Aorta (tissue), 5 donors: ENCODE measurements around the gene SLC4A5. TPM values are rescaled to one million over a fixed set of nuclear protein-coding genes. Genes with fewer than 3 reads are reported as not detected.
"Not testable (repeated sequence)": the region's sequence is repeated elsewhere in the genome, so short reads cannot be mapped to it uniquely, and the experiment has no call there.

Experiments
- ATAC-seq: fragments of 200-7000 bp; cut with Tn5 transposase; one replicate; pipeline ENCODE4 v1.9.1; 2022; ENCODE audit warnings: moderate library complexity; ENCODE audit not compliant: low FRiP score
- DNase-seq, 2 donors: peaks; one replicate each; pipeline ENCODE4 v3.0.0-alpha.2; 2020
- H3K27ac ChIP-seq, 2 donors: one replicate each; pipeline ENCODE4 v1.5.1; 2013; ENCODE audit warnings: low read length in 2 of 2, mild to moderate bottlenecking in 2 of 2, moderate library complexity in 2 of 2, control low read depth in 1 of 2, inconsistent platforms in 1 of 2, low read depth in 1 of 2
- H3K27me3 ChIP-seq, 2 donors: one replicate each; pipeline ENCODE4 v1.6.1; 2013; ENCODE audit warnings: control low read depth in 1 of 2, low read length in 1 of 2, mild to moderate bottlenecking in 1 of 2, moderate library complexity in 1 of 2; ENCODE audit not compliant: insufficient read depth in 2 of 2, control insufficient read depth in 1 of 2
- H3K36me3 ChIP-seq, 2 donors: one replicate each; pipeline ENCODE4 v1.6.1; 2013; ENCODE audit warnings: control low read depth in 1 of 2, low read length in 1 of 2, mild to moderate bottlenecking in 1 of 2; ENCODE audit not compliant: insufficient read depth in 2 of 2, control insufficient read depth in 1 of 2
- H3K4me1 ChIP-seq, 2 donors: one replicate each; pipeline ENCODE4 v1.6.1; 2013; ENCODE audit warnings: low read length in 2 of 2, control low read depth in 1 of 2, mild to moderate bottlenecking in 1 of 2, moderate library complexity in 1 of 2; ENCODE audit not compliant: insufficient read depth in 2 of 2, control insufficient read depth in 1 of 2
- H3K4me3 ChIP-seq, 2 donors: one replicate each; pipeline ENCODE4 v1.5.1; 2013; ENCODE audit warnings: low read length in 2 of 2, control low read depth in 1 of 2, mild to moderate bottlenecking in 1 of 2
- H3K9me3 ChIP-seq: one replicate; pipeline ENCODE4 v1.6.1; 2013; ENCODE audit warnings: mild to moderate bottlenecking, low read length; ENCODE audit not compliant: control insufficient read depth
- WGBS, 2 donors: extraction: QIAGEN DNeasy Blood & Tissue Kit; methylation state at CpG; one replicate each; pipeline ENCODE4 v1.1.7; 2013; 5-methylcytosine and 5-hydroxymethylcytosine counted together
- intact Hi-C, 2 donors: fragments of 100-400 bp; cut with DNase I; formaldehyde crosslinking; loops; one replicate each; pipeline versions ENCODE4 v1.14.2 to v1.15.0; 2022
- polyA plus RNA-seq, 2 donors: library from polyadenylated mRNA; stranded (reverse); fragments of 200-250 nt; gene quantifications; one replicate each; pipeline ENCODE4 v1.2.3, GENCODE V29; 2013
- total RNA-seq, 2 donors: library from RNA; stranded (reverse); fragmentation: NEBNext Ultra II Directional; extraction: Animal tissue kit (Norgen Biotek cat#: 25700); gene quantifications; one replicate each; pipeline ENCODE4 v1.2.1, GENCODE V29; 2021
- donor health status: healthy with polysubstance abuse.
- donor health status: Bipolar disorder and iron deficiency.
- donor health status: DM: no; HTN: no; CAD: no.
- donor health status: DM: no; HTN: no; CAD: no.
- donor health status: DM: yes; HTN: yes; CAD: no.

SLC4A5 gene
- total and polyA plus RNA-seq, 4 donors = 1.6 to 7.3 (median 6.2) TPM; not detected in 1

DNA sequence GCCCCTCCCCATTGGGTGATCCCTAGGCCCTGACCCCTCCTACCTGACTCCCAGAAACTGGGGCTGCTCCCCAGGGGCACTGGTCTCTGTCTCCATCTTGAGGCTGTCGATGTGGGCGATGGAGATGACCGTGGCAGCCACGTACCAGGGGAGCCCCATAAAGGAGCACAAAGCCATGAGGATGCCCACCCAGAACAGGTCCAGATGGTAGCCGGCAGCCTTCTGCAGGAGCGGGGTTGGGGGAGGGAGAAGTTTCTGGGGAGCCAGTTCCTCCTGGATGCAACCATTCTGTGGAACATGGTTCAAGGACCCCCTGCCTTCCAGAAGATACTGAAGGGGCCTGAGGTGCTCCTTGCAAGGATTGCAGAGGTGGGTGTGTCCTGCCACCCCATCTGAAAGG, 110.8 kb downstream of the SLC4A5 start:
- no peaks in the 10 kb centered on the region for H3K9me3 ChIP-seq
- DNase-seq (no peak), ATAC-seq (no peak)
- no peak overlapping the region for H3K27ac ChIP-seq
- no peaks in the 10 kb centered on the region for H3K4me1 ChIP-seq
- H3K4me3 ChIP-seq = no peak overlapping the region
- intact Hi-C loops = no loop called here
- 90 to 91% methylated on average over 6 of the region's 6 CpGs for WGBS, 2 donors
- no peaks in the 10 kb centered on the region for H3K27me3 ChIP-seq
- H3K36me3 ChIP-seq = no peaks in the 10 kb centered on the region

- intact Hi-C loops, H3K27ac ChIP-seq, H3K9me3 ChIP-seq, H3K4me1 ChIP-seq, H3K27me3 ChIP-seq, H3K4me3 ChIP-seq, H3K36me3 ChIP-seq, ATAC-seq, DNase-seq: not testable (repeated sequence)
- 80 to 83% methylated on average over 5 of the region's 5 CpGs for WGBS, 2 donors
Measured at GRCh38 chr2:74229865-74230264, 113.4 kb downstream of the SLC4A5 start.

GRCh38 chr2:74228772-74229171, 114.4 kb downstream of the SLC4A5 start:
- DNase-seq = no peak
- Histone ChIP-seq H3K36me3 (no peaks in the 10 kb centered on the region), H3K9me3 (no peaks in the 10 kb centered on the region), H3K27me3 (no peaks in the 10 kb centered on the region), H3K27ac (no peak overlapping the region), H3K4me1 (peaks cover 1 to 2% of the 10 kb centered on the region in 2 donors), H3K4me3 (no peak overlapping the region)
- WGBS, 2 donors = 89 to 92% methylated on average over 4 of the region's 4 CpGs
- intact Hi-C loops = no loop called here
- ATAC-seq = no peak

- 92 to 96% methylated on average over 5 of the region's 5 CpGs for WGBS, 2 donors
- H3K4me3 ChIP-seq = no peak overlapping the region
- no peaks in the 10 kb centered on the region for H3K36me3 ChIP-seq
- no peaks in the 10 kb centered on the region for H3K27me3 ChIP-seq
- no peak overlapping the region for H3K27ac ChIP-seq
- H3K4me1 ChIP-seq = peaks cover 3% of the 10 kb centered on the region in 2 donors
- DNase-seq (no peak), ATAC-seq (no peak)
- intact Hi-C loops = no loop called here
- H3K9me3 ChIP-seq = no peaks in the 10 kb centered on the region
Measured at GRCh38 chr2:74227646-74228045, 115.6 kb downstream of the SLC4A5 start.

DNA sequence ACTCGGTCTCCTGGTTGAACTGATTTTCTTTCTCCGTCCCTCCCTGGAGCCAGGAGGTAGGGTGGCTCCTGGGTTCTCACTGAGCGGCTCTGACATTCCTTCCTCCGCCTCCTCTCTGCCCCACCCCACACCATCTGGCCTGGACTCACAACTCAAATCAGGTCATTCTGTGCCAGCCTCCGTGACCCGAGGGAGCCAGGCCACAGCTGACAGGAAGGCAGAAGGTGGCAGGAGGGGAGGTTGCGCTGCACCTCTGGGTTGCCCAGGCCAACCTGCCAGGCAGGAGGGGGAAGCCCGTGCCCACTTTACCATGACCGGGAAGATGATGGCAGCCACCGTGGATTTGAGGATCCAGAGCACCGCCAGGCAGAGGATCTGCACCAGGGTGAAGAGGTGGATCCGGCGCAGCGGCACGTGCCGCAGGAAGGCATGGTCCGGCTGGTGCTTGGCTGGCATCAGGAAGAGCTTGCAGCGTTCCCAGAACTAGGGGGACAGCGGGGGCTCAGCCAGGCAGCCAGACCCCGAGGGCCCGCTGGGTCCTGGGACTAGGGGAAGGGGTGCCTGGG, 116.5 kb downstream of the SLC4A5 start:
- no peaks in the 10 kb centered on the region for H3K36me3 ChIP-seq
- peaks cover 3% of the 10 kb centered on the region in 2 donors for H3K4me1 ChIP-seq
- ATAC-seq = peak; percentile 33
- DNase-seq = peak in 1 of 2 donors; percentile 77
- no peak overlapping the region for H3K4me3 ChIP-seq
- H3K27ac ChIP-seq = peak overlapping the region; percentile 38 to 69
- no peaks in the 10 kb centered on the region for H3K9me3 ChIP-seq
- intact Hi-C loops = no loop called here
- 22 to 23% methylated on average over 21 of the region's 21 CpGs for WGBS, 2 donors
- H3K27me3 ChIP-seq = no peaks in the 10 kb centered on the region

DNA sequence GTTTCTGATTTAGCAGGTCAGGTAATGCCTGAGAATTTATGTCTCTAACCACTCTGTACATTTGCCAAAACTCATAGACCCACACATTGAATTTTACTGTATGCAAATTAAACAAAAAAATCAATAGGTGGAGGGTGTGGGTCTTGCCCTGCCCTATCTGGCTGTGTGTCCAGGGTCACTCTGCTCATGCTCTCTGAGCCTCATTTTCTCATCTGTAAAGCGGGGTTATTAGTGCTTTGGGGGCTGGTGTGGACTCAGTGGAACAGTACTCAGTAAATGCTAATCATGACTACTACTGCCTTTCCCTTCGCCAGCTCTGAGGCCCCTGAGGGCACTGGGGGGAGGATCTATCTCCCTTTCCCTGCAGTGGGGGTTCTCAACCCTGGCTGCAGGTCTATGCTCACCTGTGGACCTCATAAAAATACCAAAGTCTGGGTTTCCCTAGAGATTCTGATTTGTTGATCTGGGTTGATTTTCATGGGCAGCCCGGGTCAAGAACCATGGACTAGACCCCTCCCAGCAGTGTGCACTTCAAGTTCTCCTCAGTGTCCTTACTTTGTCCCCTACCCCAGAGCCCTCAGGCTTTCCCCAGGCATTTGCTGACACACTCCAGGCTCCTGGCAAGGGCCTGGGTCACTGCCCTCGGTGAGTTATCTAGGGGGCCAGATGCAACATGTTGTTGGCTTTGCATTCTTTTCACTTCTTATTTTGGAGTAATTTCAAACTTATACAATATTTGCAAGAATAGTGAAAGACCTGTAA, 117.3 kb downstream of the SLC4A5 start:
- DNase-seq (no peak), ATAC-seq (no peak)
- no peak overlapping the region for H3K4me3 ChIP-seq
- no peaks in the 10 kb centered on the region for H3K9me3 ChIP-seq
- intact Hi-C loops = loop anchor here in 1 of 2 donors (2.0 kb wide), 1 partner anchor 17 kb away; no protein-coding TSS in a partner anchor
- 42 to 50% methylated on average over 4 of the region's 4 CpGs for WGBS, 2 donors
- no peaks in the 10 kb centered on the region for H3K27me3 ChIP-seq
- peaks cover 3% of the 10 kb centered on the region in 2 donors for H3K4me1 ChIP-seq
- no peaks in the 10 kb centered on the region for H3K36me3 ChIP-seq
- peak overlapping the region in 1 of 2 donors; percentile 73 for H3K27ac ChIP-seq

GRCh38 chr2:74223941-74224770, 119.1 kb downstream of the SLC4A5 start:
- intact Hi-C loops = loop anchor here in 1 of 2 donors (2.0 kb wide), 1 partner anchor 15 kb away; no protein-coding TSS in a partner anchor
- no peak overlapping the region for H3K4me3 ChIP-seq
- no peaks in the 10 kb centered on the region for H3K9me3 ChIP-seq
- peaks cover 0 to 6% of the 10 kb centered on the region in 2 donors for H3K36me3 ChIP-seq
- H3K27me3 ChIP-seq = no peaks in the 10 kb centered on the region
- no peak for ATAC-seq
- H3K27ac ChIP-seq = no peak overlapping the region
- no peak for DNase-seq
- 94 to 96% methylated on average over 8 of the region's 8 CpGs for WGBS, 2 donors
- H3K4me1 ChIP-seq = peaks cover 3% of the 10 kb centered on the region in 2 donors

GRCh38 chr2:74222300-74222650, 120.9 kb downstream of the SLC4A5 start:
- ATAC-seq = no peak
- H3K27me3 ChIP-seq = no peaks in the 10 kb centered on the region
- intact Hi-C loops = no loop called here
- H3K4me1 ChIP-seq = peaks cover 3% of the 10 kb centered on the region in 2 donors
- no peak overlapping the region for H3K27ac ChIP-seq
- WGBS, 2 donors = 87 to 92% methylated on average over 6 of the region's 6 CpGs
- peaks cover 0 to 10% of the 10 kb centered on the region in 2 donors for H3K36me3 ChIP-seq
- no peak for DNase-seq
- H3K4me3 ChIP-seq = no peak overlapping the region
- H3K9me3 ChIP-seq = no peaks in the 10 kb centered on the region
